Astrocyte (in vitro differentiated cells and primary cell): ENCODE measurements around the gene ME1. TPM values are rescaled to one million over a fixed set of nuclear protein-coding genes. Genes with fewer than 3 reads are reported as not detected.

Experiments used
- DNase-seq: peaks from one replicate; pipeline ENCODE4 v3.0.0-alpha.2; 2010; ENCODE audit warnings: low read depth
- FAIRE-seq: peaks from 2 replicates; lab custom pipeline; 2011; peaks lifted over from hg19 to GRCh38; lab: Jason Lieb, UNC
- H2AFZ ChIP-seq: 2 replicates; pipeline ENCODE4 v1.6.0; 2012; ENCODE audit warnings: low read depth, low read length, inconsistent platforms
- H3K27ac ChIP-seq: 2 replicates; pipeline ENCODE4 v1.5.1; 2011; ENCODE audit warnings: low read depth, low read length, inconsistent platforms
- H3K27me3 ChIP-seq: 2 replicates; pipeline ENCODE4 v1.6.0; 2011; ENCODE audit warnings: low read length, inconsistent platforms; ENCODE audit not compliant: insufficient read depth
- H3K36me3 ChIP-seq: 2 replicates; pipeline ENCODE4 v1.5.1; 2011; ENCODE audit warnings: low read length, inconsistent platforms; ENCODE audit not compliant: insufficient read depth
- H3K4me1 ChIP-seq: 2 replicates; pipeline ENCODE4 v1.5.1; 2011; ENCODE audit warnings: low read length, inconsistent platforms; ENCODE audit not compliant: insufficient read depth
- H3K4me2 ChIP-seq: 2 replicates; pipeline ENCODE4 v1.6.0; 2012; ENCODE audit warnings: low read length, inconsistent platforms
- H3K4me3 ChIP-seq: 2 replicates; pipeline ENCODE4 v1.5.1; 2011; ENCODE audit warnings: low read depth, mild to moderate bottlenecking, low read length, inconsistent platforms; ENCODE audit not compliant: insufficient read depth
- H3K79me2 ChIP-seq: 2 replicates; pipeline ENCODE4 v1.6.0; 2012; ENCODE audit warnings: mild to moderate bottlenecking, low read length, inconsistent platforms; ENCODE audit not compliant: insufficient read depth
- H3K9ac ChIP-seq: 2 replicates; pipeline ENCODE4 v1.6.0; 2012; ENCODE audit warnings: mild to moderate bottlenecking, low read length, inconsistent platforms
- H3K9me3 ChIP-seq: 2 replicates; pipeline ENCODE4 v1.5.1; 2012; ENCODE audit warnings: low read depth, mild to moderate bottlenecking, low read length, inconsistent platforms; ENCODE audit not compliant: insufficient read depth
- H4K20me1 ChIP-seq: 2 replicates; pipeline ENCODE4 v1.6.0; 2012; ENCODE audit warnings: low read length, inconsistent platforms; ENCODE audit not compliant: insufficient read depth
- H3K27ac Mint-ChIP-seq: one replicate; pipeline ENCODE4 v1.8.0; 2021; ENCODE audit warnings: mild to moderate bottlenecking, mixed read lengths; ENCODE audit not compliant: unreplicated experiment
- H3K27me3 Mint-ChIP-seq: one replicate; pipeline ENCODE4 v1.8.0; 2021; ENCODE audit warnings: low read depth, mixed read lengths; ENCODE audit not compliant: unreplicated experiment
- H3K36me3 Mint-ChIP-seq: one replicate; pipeline ENCODE4 v1.8.0; 2021; ENCODE audit warnings: low read depth, mixed read lengths; ENCODE audit not compliant: unreplicated experiment
- H3K4me1 Mint-ChIP-seq: one replicate; pipeline ENCODE4 v1.8.0; 2021; ENCODE audit warnings: low read depth, mixed read lengths; ENCODE audit not compliant: unreplicated experiment
- H3K4me3 Mint-ChIP-seq: one replicate; pipeline ENCODE4 v1.8.0; 2021; ENCODE audit warnings: mild to moderate bottlenecking, moderate library complexity, mixed read lengths; ENCODE audit not compliant: unreplicated experiment
- H3K9me3 Mint-ChIP-seq: one replicate; pipeline ENCODE4 v1.8.0; 2021; ENCODE audit warnings: mild to moderate bottlenecking, mixed read lengths; ENCODE audit not compliant: unreplicated experiment
- EZH2 ChIP-seq: IDR thresholded peaks from 2 replicates; pipeline ENCODE4 v1.6.1; 2012; ENCODE audit warnings: mild to moderate bottlenecking, low read length, inconsistent platforms; ENCODE audit not compliant: insufficient read depth
- total RNA-seq: library from RNA; stranded (reverse); gene quantifications from 2 replicates; pipeline ENCODE4 v1.2.1, GENCODE V29; 2021
- TF ChIP-seq, protein P1 (sequence below): IDR thresholded peaks from 2 replicates; pipeline ENCODE4 v1.5.1; 2011; ENCODE audit warnings: low read depth, mild to moderate bottlenecking, inconsistent platforms, low read length, moderate library complexity; ENCODE audit not compliant: insufficient read depth

Gene ME1
- total RNA-seq, 1 donor from 2014 or later = 38.5 TPM

DNA sequence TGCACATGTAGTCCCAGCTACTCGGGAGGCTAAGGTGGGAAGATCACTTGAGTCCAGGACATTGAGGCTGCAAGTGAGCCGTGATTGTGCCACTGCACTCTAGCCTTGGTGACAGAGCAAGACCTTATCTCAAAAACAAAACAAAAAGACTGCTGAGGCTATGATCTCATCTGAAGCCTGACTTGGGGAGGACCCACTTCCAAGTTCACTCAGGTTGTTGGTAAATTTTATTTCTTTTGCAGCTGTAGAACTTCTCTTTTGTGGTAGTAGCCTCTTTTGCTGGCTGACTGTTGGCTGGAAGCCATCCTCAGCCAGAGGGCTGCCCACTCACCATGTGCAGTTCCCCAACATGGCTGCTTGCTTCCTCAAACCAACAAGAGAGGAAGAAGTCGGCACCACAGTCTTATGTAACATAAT lies 36.8 kb upstream of the ME1 start:
- peaks cover 6% of the 10 kb centered on the region for H3K27me3 Mint-ChIP-seq
- Histone ChIP-seq H4K20me1 (no peaks in the 10 kb centered on the region), H3K4me1 (no peaks in the 10 kb centered on the region), H2AFZ (no peak overlapping the region), H3K9me3 (no peaks in the 10 kb centered on the region), H3K4me3 (no peak overlapping the region), H3K4me2 (no peak overlapping the region), H3K79me2 (no peaks in the 10 kb centered on the region), H3K9ac (no peak overlapping the region), H3K27ac (no peak overlapping the region), H3K27me3 (no peaks in the 10 kb centered on the region), H3K36me3 (no peaks in the 10 kb centered on the region)
- H3K27ac Mint-ChIP-seq = no peak overlapping the region
- no peak for DNase-seq
- H3K36me3 Mint-ChIP-seq = no peaks in the 10 kb centered on the region
- H3K4me1 Mint-ChIP-seq = peaks cover 1% of the 10 kb centered on the region
- H3K4me3 Mint-ChIP-seq = no peak overlapping the region
- no peaks in the 10 kb centered on the region for H3K9me3 Mint-ChIP-seq
- TF ChIP-seq, protein P1, sequence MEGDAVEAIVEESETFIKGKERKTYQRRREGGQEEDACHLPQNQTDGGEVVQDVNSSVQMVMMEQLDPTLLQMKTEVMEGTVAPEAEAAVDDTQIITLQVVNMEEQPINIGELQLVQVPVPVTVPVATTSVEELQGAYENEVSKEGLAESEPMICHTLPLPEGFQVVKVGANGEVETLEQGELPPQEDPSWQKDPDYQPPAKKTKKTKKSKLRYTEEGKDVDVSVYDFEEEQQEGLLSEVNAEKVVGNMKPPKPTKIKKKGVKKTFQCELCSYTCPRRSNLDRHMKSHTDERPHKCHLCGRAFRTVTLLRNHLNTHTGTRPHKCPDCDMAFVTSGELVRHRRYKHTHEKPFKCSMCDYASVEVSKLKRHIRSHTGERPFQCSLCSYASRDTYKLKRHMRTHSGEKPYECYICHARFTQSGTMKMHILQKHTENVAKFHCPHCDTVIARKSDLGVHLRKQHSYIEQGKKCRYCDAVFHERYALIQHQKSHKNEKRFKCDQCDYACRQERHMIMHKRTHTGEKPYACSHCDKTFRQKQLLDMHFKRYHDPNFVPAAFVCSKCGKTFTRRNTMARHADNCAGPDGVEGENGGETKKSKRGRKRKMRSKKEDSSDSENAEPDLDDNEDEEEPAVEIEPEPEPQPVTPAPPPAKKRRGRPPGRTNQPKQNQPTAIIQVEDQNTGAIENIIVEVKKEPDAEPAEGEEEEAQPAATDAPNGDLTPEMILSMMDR = no peak
- no peak for TF ChIP-seq EZH2
- FAIRE-seq = no peak

DNA sequence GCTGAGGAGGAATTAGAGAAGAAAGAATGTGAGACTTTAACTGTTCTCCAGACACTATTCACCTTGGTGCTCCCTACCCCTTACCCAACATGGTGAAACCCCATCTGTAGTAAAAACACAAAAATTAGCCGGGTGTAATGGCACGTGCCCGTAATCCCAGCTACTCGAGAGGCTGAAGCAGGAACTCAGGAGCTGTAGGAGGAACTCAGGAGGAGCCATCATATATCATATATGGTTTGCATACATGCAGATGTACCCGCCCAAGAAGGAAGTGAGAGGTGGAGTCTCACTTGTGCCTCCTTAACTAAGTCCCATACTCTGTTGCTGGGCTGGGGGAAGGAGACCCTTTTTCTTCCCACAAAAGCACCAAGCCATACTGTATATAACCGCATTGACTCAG lies 35.5 kb upstream of the ME1 start:
- Histone ChIP-seq H2AFZ (no peak overlapping the region), H3K27ac (no peak overlapping the region), H3K4me1 (no peaks in the 10 kb centered on the region), H3K4me2 (no peak overlapping the region), H4K20me1 (no peaks in the 10 kb centered on the region), H3K9me3 (no peaks in the 10 kb centered on the region), H3K9ac (no peak overlapping the region), H3K4me3 (no peak overlapping the region), H3K27me3 (no peaks in the 10 kb centered on the region), H3K36me3 (no peaks in the 10 kb centered on the region), H3K79me2 (no peaks in the 10 kb centered on the region)
- H3K27ac Mint-ChIP-seq = no peak overlapping the region
- H3K36me3 Mint-ChIP-seq = no peaks in the 10 kb centered on the region
- H3K27me3 Mint-ChIP-seq = peaks cover 3% of the 10 kb centered on the region
- no peaks in the 10 kb centered on the region for H3K9me3 Mint-ChIP-seq
- no peak overlapping the region for H3K4me3 Mint-ChIP-seq
- H3K4me1 Mint-ChIP-seq = peaks cover 3% of the 10 kb centered on the region
- no peak for FAIRE-seq
- DNase-seq = no peak
- TF ChIP-seq EZH2 = no peak
- TF ChIP-seq, protein P1 = no peak

DNA sequence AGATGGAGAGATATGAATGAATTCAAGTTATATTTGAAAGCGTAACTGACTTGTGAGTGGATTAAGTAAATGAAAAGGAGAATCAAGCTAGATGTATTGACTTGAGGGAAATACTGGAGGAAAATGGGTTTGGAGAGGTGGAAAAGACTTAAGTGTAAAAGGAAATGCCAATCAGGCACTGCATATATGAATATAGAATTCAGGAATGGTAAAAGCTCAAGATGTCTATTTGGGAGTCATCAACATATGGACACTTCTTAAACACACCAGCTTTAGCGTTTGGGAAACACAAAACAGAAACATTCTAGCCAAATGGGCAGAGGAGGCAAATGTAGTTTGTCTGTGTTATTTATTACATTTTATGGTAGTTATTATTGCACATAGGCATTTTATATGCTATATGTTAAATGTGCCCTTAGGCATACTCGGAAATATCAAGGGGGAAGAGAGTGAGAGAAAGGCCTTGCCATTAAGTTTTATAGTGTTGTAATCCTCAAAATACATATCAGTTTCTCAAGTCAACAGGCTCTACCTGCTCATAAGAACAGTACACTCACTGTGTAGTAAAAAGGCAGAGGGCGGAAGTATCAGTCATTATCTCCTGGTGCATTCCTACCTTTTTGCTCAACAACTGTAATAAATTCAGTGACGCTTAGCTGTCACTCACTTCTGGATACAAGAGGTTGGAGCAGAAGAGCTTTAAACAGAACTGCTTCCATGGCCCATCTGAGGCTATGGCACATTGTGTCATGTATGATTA lies 33.7 kb upstream of the ME1 start:
- Histone ChIP-seq H3K27me3 (no peaks in the 10 kb centered on the region), H3K27ac (no peak overlapping the region), H3K4me3 (no peak overlapping the region), H2AFZ (no peak overlapping the region), H3K4me1 (no peaks in the 10 kb centered on the region), H3K79me2 (no peaks in the 10 kb centered on the region), H3K36me3 (no peaks in the 10 kb centered on the region), H4K20me1 (no peaks in the 10 kb centered on the region), H3K9ac (no peak overlapping the region), H3K4me2 (no peak overlapping the region), H3K9me3 (no peaks in the 10 kb centered on the region)
- FAIRE-seq (no peak), DNase-seq (no peak)
- H3K4me3 Mint-ChIP-seq = no peak overlapping the region
- peaks cover 3% of the 10 kb centered on the region for H3K4me1 Mint-ChIP-seq
- TF ChIP-seq, protein P1 = no peak
- TF ChIP-seq EZH2 = no peak
- no peaks in the 10 kb centered on the region for H3K36me3 Mint-ChIP-seq
- no peaks in the 10 kb centered on the region for H3K9me3 Mint-ChIP-seq
- H3K27me3 Mint-ChIP-seq = peaks cover 3% of the 10 kb centered on the region
- H3K27ac Mint-ChIP-seq = no peak overlapping the region
